Hippocampal formation (tissue), 2 donors: ENCODE data around the gene CD247.

Experiments used
- DNase-seq, 2 donors: peaks; one replicate each; lab custom pipeline; 2025; lab: John Stamatoyannopoulos, UW

The CD247 gene

GRCh38 chr1:167512046-167512654 lies 6.2 kb downstream of the CD247 start:
- DNase-seq = no peak

- no peak for DNase-seq
These were observed 6.8 kb downstream of the CD247 start for GRCh38 chr1:167511374-167511986.

GRCh38 chr1:167510881-167511280 lies 7.4 kb downstream of the CD247 start:
- DNase-seq = no peak

GRCh38 chr1:167510244-167510643 lies 8.1 kb downstream of the CD247 start:
- no peak for DNase-seq

- DNase-seq = no peak
These were observed 8.7 kb downstream of the CD247 start for GRCh38 chr1:167509587-167509986.

GRCh38 chr1:167507719-167508118 lies 10.6 kb downstream of the CD247 start:
- no peak for DNase-seq

GRCh38 chr1:167504467-167504827 lies 13.9 kb downstream of the CD247 start:
- DNase-seq = no peak

- DNase-seq = no peak
These were observed 14.5 kb downstream of the CD247 start for GRCh38 chr1:167503626-167504466.

GRCh38 chr1:167502719-167503462 lies 15.4 kb downstream of the CD247 start:
- no peak for DNase-seq

GRCh38 chr1:167502192-167502551 lies 16.2 kb downstream of the CD247 start:
- DNase-seq = no peak

- no peak for DNase-seq
These were observed 16.7 kb downstream of the CD247 start for GRCh38 chr1:167501515-167502191.

- no peak for DNase-seq
These were observed 18.0 kb downstream of the CD247 start for GRCh38 chr1:167500283-167500860.

GRCh38 chr1:167499664-167500101 lies 18.6 kb downstream of the CD247 start:
- DNase-seq = no peak

GRCh38 chr1:167499106-167499505 lies 19.2 kb downstream of the CD247 start:
- no peak for DNase-seq

GRCh38 chr1:167496797-167497619 lies 21.3 kb downstream of the CD247 start:
- DNase-seq = no peak

GRCh38 chr1:167493372-167493771 lies 25.0 kb downstream of the CD247 start:
- no peak for DNase-seq

GRCh38 chr1:167492481-167492910 lies 25.8 kb downstream of the CD247 start:
- DNase-seq = no peak

- DNase-seq = no peak
These were observed 26.5 kb downstream of the CD247 start for GRCh38 chr1:167491586-167492461.

- DNase-seq = no peak
These were observed 27.6 kb downstream of the CD247 start for GRCh38 chr1:167490765-167491164.
